Thyroid gland (tissue), 4 donors: ENCODE data around the gene ADPRHL1. TPM values are rescaled to one million over a fixed set of nuclear protein-coding genes. Genes with fewer than 3 reads are reported as not detected.

Experiments used
- DNase-seq, 2 donors: peaks; one replicate each; pipeline ENCODE4 v3.0.0-alpha.2; 2019
- H3K27ac ChIP-seq, 3 donors: fragments of 200-600 bp; sonication (generic); 1 replicate in 2 of 3; 2 replicates in 1 of 3; pipeline ENCODE4 v1.5.1; 2016 to 2019; ENCODE audit warnings: mild to moderate bottlenecking in 1 of 3, moderate library complexity in 1 of 3
- H3K27me3 ChIP-seq: fragments of 200-600 bp; sonication (generic); one replicate; pipeline ENCODE4 v1.5.1; 2019
- H3K36me3 ChIP-seq, 2 donors: fragments of 200-600 bp; sonication (generic); one replicate each; pipeline ENCODE4 v1.5.1; 2016 to 2019
- H3K4me1 ChIP-seq, 2 donors: fragments of 200-600 bp; sonication (generic); one replicate each; pipeline ENCODE4 v1.5.1; 2017 to 2019
- H3K4me3 ChIP-seq, 3 donors: fragments of 200-600 bp; sonication (generic); replicated peaks in 1 of 3; 1 replicate in 2 of 3; 2 replicates in 1 of 3; pipeline ENCODE4 v1.5.1; 2016; ENCODE audit warnings: mild to moderate bottlenecking in 1 of 3
- H3K9me3 ChIP-seq: fragments of 200-600 bp; sonication (generic); one replicate; pipeline ENCODE4 v1.5.1; 2017
- CTCF ChIP-seq, 6 experiments: fragments of 200-600 bp in 3 of 6; fragments of 450-650 bp in 3 of 6; sonication (generic) in 3 of 6; IDR thresholded peaks; one replicate each; pipeline ENCODE4 v1.5.1; 2016 to 2019; ENCODE audit warnings: antibody characterized with exemption in 6 of 6, mild to moderate bottlenecking in 2 of 6, inconsistent platforms in 1 of 6, moderate library complexity in 1 of 6
- POLR2A ChIP-seq, 2 donors: fragments of 450-650 bp; IDR thresholded peaks; one replicate each; pipeline ENCODE4 v1.6.1; 2017; ENCODE audit warnings: antibody characterized with exemption in 2 of 2, mild to moderate bottlenecking in 2 of 2, moderate library complexity in 1 of 2
- WGBS, 2 donors: methylation state at CpG; one replicate each; pipeline ENCODE4 v1.1.5; 2017; 5-methylcytosine and 5-hydroxymethylcytosine counted together
- intact Hi-C: fragments of 100-400 bp; cut with DNase I; formaldehyde crosslinking; loops from one replicate; pipeline ENCODE4 v1.15.1; 2023
- total RNA-seq, 4 donors: library from RNA; depleted of rRNA; stranded (reverse); fragments of >200 nt; gene quantifications; one replicate each; pipeline ENCODE4 v1.2.3, GENCODE V29; 2016

Gene ADPRHL1
- total RNA-seq, 4 donors from 2014 or later, result 0.20 to 2.0 (median 1.0) TPM

- Histone ChIP-seq H3K4me3 (no peak overlapping the region), H3K36me3 (peaks cover 13 to 18% of the 10 kb centered on the region in 2 donors), H3K27ac (no peak overlapping the region), H3K27me3 (no peaks in the 10 kb centered on the region), H3K4me1 (no peaks in the 10 kb centered on the region), H3K9me3 (no peaks in the 10 kb centered on the region)
- WGBS, 2 donors, result 92 to 93% methylated on average over 12 of the region's 12 CpGs
- intact Hi-C loops, result no loop called here
- no peak for DNase-seq
- TF ChIP-seq POLR2A (IDR thresholded peaks at IDR 0.05) (no peak), CTCF (IDR thresholded peaks at IDR 0.05) (no peak)
These were observed 7.9 kb upstream of the ADPRHL1 start for GRCh38 chr13:113461022-113461751.

- H3K4me1 ChIP-seq, result no peaks in the 10 kb centered on the region
- peaks cover 13 to 21% of the 10 kb centered on the region in 2 donors for H3K36me3 ChIP-seq
- no peak overlapping the region for H3K4me3 ChIP-seq
- no peaks in the 10 kb centered on the region for H3K27me3 ChIP-seq
- WGBS, 2 donors, result 92 to 98% methylated on average over 9 to 12 of the region's 14 CpGs
- DNase-seq, result no peak
- intact Hi-C loops, result no loop called here
- H3K27ac ChIP-seq, result no peak overlapping the region
- H3K9me3 ChIP-seq, result no peaks in the 10 kb centered on the region
- no peak for TF ChIP-seq POLR2A (IDR thresholded peaks at IDR 0.05)
- TF ChIP-seq CTCF (IDR thresholded peaks at IDR 0.05), result no peak
These were observed 7.3 kb upstream of the ADPRHL1 start for GRCh38 chr13:113460599-113460998.

GRCh38 chr13:113460064-113460555 lies 6.8 kb upstream of the ADPRHL1 start:
- intact Hi-C loops, result no loop called here
- Histone ChIP-seq H3K4me1 (no peaks in the 10 kb centered on the region), H3K9me3 (no peaks in the 10 kb centered on the region), H3K27ac (no peak overlapping the region), H3K4me3 (no peak overlapping the region), H3K36me3 (peaks cover 13 to 21% of the 10 kb centered on the region in 2 donors), H3K27me3 (no peaks in the 10 kb centered on the region)
- 97 to 98% methylated on average over 10 to 14 of the region's 14 CpGs for WGBS, 2 donors
- no peak for DNase-seq
- TF ChIP-seq POLR2A (IDR thresholded peaks at IDR 0.05) (no peak), CTCF (IDR thresholded peaks at IDR 0.05) (no peak)

- no peak overlapping the region for H3K4me3 ChIP-seq
- 70 to 80% methylated on average over 21 to 23 of the region's 23 CpGs for WGBS, 2 donors
- no peak for DNase-seq
- H3K27ac ChIP-seq, result no peak overlapping the region
- no peaks in the 10 kb centered on the region for H3K4me1 ChIP-seq
- intact Hi-C loops, result no loop called here
- H3K36me3 ChIP-seq, result peaks cover 13 to 21% of the 10 kb centered on the region in 2 donors
- no peaks in the 10 kb centered on the region for H3K9me3 ChIP-seq
- peak in 4 of 6 experiments; percentile 5 to 22 (median 20) for TF ChIP-seq CTCF (IDR thresholded peaks at IDR 0.05)
- no peak for TF ChIP-seq POLR2A (IDR thresholded peaks at IDR 0.05)
- H3K27me3 ChIP-seq, result no peaks in the 10 kb centered on the region
These were observed 5.2 kb upstream of the ADPRHL1 start for GRCh38 chr13:113458253-113459065.

- Histone ChIP-seq H3K4me3 (no peak overlapping the region), H3K9me3 (no peaks in the 10 kb centered on the region), H3K4me1 (no peaks in the 10 kb centered on the region), H3K27ac (no peak overlapping the region), H3K27me3 (no peaks in the 10 kb centered on the region), H3K36me3 (peaks cover 13 to 21% of the 10 kb centered on the region in 2 donors)
- 94% methylated on average over 27 of the region's 27 CpGs for WGBS, 2 donors
- DNase-seq, result no peak
- intact Hi-C loops, result no loop called here
- TF ChIP-seq CTCF (IDR thresholded peaks at IDR 0.05) (no peak), POLR2A (IDR thresholded peaks at IDR 0.05) (no peak)
These were observed 4.2 kb upstream of the ADPRHL1 start for GRCh38 chr13:113457510-113457909.
